Liver (tissue), 9 donors: ENCODE results near the gene LRRC46. TPM values are rescaled to one million over a fixed set of nuclear protein-coding genes. Genes with fewer than 3 reads are reported as not detected.

Experiments used
- DNase-seq: peaks from one replicate; pipeline ENCODE4 v3.0.0-alpha.2; 2017; ENCODE audit warnings: low spot score
- H3K27ac ChIP-seq, 2 donors: one replicate each; pipeline ENCODE4 v1.7.0; 2013; ENCODE audit warnings: inconsistent platforms in 2 of 2, low read length in 2 of 2, control low read depth in 1 of 2, low read depth in 1 of 2, mild to moderate bottlenecking in 1 of 2
- H3K27me3 ChIP-seq, 4 donors: one replicate each; pipeline versions ENCODE4 v1.6.1 to v1.7.0; 2013; ENCODE audit warnings: low read length in 3 of 4, inconsistent platforms in 1 of 4, mild to moderate bottlenecking in 1 of 4, moderate library complexity in 1 of 4; ENCODE audit not compliant: control insufficient read depth in 4 of 4, insufficient read depth in 4 of 4
- H3K36me3 ChIP-seq, 4 donors: one replicate each; pipeline versions ENCODE4 v1.6.1 to v1.7.0; 2013; ENCODE audit warnings: low read length in 3 of 4, mild to moderate bottlenecking in 3 of 4, low read depth in 1 of 4, moderate library complexity in 1 of 4; ENCODE audit not compliant: control insufficient read depth in 4 of 4, insufficient read depth in 3 of 4
- H3K4me1 ChIP-seq, 4 donors: one replicate each; pipeline versions ENCODE4 v1.6.1 to v1.7.0; 2013; ENCODE audit warnings: low read length in 3 of 4, mild to moderate bottlenecking in 3 of 4, moderate library complexity in 1 of 4; ENCODE audit not compliant: control insufficient read depth in 4 of 4, insufficient read depth in 4 of 4
- H3K4me3 ChIP-seq, 3 donors: one replicate each; pipeline versions ENCODE4 v1.6.1 to v1.7.0; 2013; ENCODE audit warnings: low read length in 3 of 3, control low read depth in 1 of 3, low read depth in 1 of 3, mild to moderate bottlenecking in 1 of 3
- H3K9ac ChIP-seq, 2 donors: one replicate each; pipeline ENCODE4 v1.7.0; 2013; ENCODE audit warnings: low read length in 2 of 2, mild to moderate bottlenecking in 2 of 2, moderate library complexity in 2 of 2, control low read depth in 1 of 2, low read depth in 1 of 2
- H3K9me3 ChIP-seq, 4 donors: one replicate each; pipeline versions ENCODE4 v1.6.1 to v1.7.0; 2013; ENCODE audit warnings: low read length in 3 of 4; ENCODE audit not compliant: control insufficient read depth in 4 of 4
- ATF3 ChIP-seq: IDR thresholded peaks from 2 replicates; pipeline ENCODE4 v1.6.1; 2016; ENCODE audit warnings: antibody characterized with exemption
- CTCF ChIP-seq: fragments of 150-350 bp; IDR thresholded peaks from 2 replicates; pipeline ENCODE4 v1.5.1; 2017; ENCODE audit warnings: improper control_type of control experiment, low read depth, low read length; ENCODE audit not compliant: missing input control
- EGR1 ChIP-seq, 2 donors: IDR thresholded peaks; 2 replicates each; pipeline ENCODE4 v1.6.1; 2016 to 2018; ENCODE audit warnings: antibody characterized with exemption in 2 of 2, low read depth in 2 of 2
- FOXA1 ChIP-seq: IDR thresholded peaks from 2 replicates; pipeline ENCODE4 v1.6.1; 2016; ENCODE audit warnings: antibody characterized with exemption
- GABPA ChIP-seq, 2 donors: IDR thresholded peaks in 1 of 2; conservative IDR thresholded peaks in 1 of 2; 2 replicates each; pipeline ENCODE4 v1.6.1; 2016; ENCODE audit warnings: antibody characterized with exemption in 2 of 2, mild to moderate bottlenecking in 1 of 2, moderate library complexity in 1 of 2
- HNF4A ChIP-seq, 2 donors: conservative IDR thresholded peaks; 2 replicates each; pipeline ENCODE4 v1.6.1; 2016; ENCODE audit warnings: antibody characterized with exemption in 2 of 2, mild to moderate bottlenecking in 2 of 2
- HNF4G ChIP-seq: IDR thresholded peaks from 2 replicates; pipeline ENCODE4 v1.6.1; 2016; ENCODE audit warnings: antibody characterized with exemption
- JUND ChIP-seq, 2 donors: IDR thresholded peaks; 2 replicates each; pipeline ENCODE4 v1.6.1; 2016; ENCODE audit warnings: antibody characterized with exemption in 2 of 2
- MAX ChIP-seq: IDR thresholded peaks from 2 replicates; pipeline ENCODE4 v1.6.1; 2016; ENCODE audit warnings: antibody characterized with exemption
- NR2F2 ChIP-seq: IDR thresholded peaks from 2 replicates; pipeline ENCODE4 v1.6.1; 2016; ENCODE audit warnings: antibody characterized with exemption
- REST ChIP-seq: IDR thresholded peaks from 2 replicates; pipeline ENCODE4 v1.6.1; 2016; ENCODE audit warnings: antibody characterized with exemption, mild to moderate bottlenecking
- RXRA ChIP-seq, 2 donors: IDR thresholded peaks; 2 replicates each; pipeline ENCODE4 v1.6.1; 2017 to 2018; ENCODE audit warnings: antibody characterized with exemption in 2 of 2, mild to moderate bottlenecking in 1 of 2
- SP1 ChIP-seq: IDR thresholded peaks from 2 replicates; pipeline ENCODE4 v1.6.1; 2018; ENCODE audit warnings: antibody characterized with exemption, mild to moderate bottlenecking
- TAF1 ChIP-seq: conservative IDR thresholded peaks from 2 replicates; pipeline ENCODE4 v1.6.1; 2016; ENCODE audit warnings: antibody characterized with exemption, mild to moderate bottlenecking
- YY1 ChIP-seq: IDR thresholded peaks from 2 replicates; pipeline ENCODE4 v1.6.1; 2016; ENCODE audit warnings: antibody characterized with exemption, mild to moderate bottlenecking
- WGBS: extraction: QIAGEN DNeasy Blood & Tissue Kit; methylation state at CpG from one replicate; pipeline ENCODE4 v1.1.7; 2013; 5-methylcytosine and 5-hydroxymethylcytosine counted together
- polyA plus RNA-seq, 2 donors: library from polyadenylated mRNA; stranded (reverse) in 1 of 2; unstranded in 1 of 2; fragments of 200-250 nt in 1 of 2; fragments of >200 nt in 1 of 2; fragmentation: Nextera tagmentation in 1 of 2; extraction: Ambion mirVana in 1 of 2; gene quantifications; one replicate each; pipeline versions ENCODE4 v1.2.1 to v1.2.3, GENCODE V29; 2013 to 2015
- total RNA-seq, 2 donors: library from RNA; depleted of rRNA; stranded (reverse); fragments of >200 nt; gene quantifications; one replicate each; pipeline ENCODE4 v1.2.3, GENCODE V29; 2014
- donor health status: healthy.
- donor health status: healthy.
- donor health status: healthy.
- donor health status: healthy.
- donor health status: healthy.

Gene LRRC46
- total and polyA plus RNA-seq, 4 donors = under 0.01 to 0.43 (median 0.32) TPM

GRCh38 chr17:47808036-47808829 lies 23.2 kb upstream of the LRRC46 start (continued):
- TF ChIP-seq YY1 (no peak), NR2F2 (no peak)

- H3K27ac ChIP-seq = no peak overlapping the region
- no peak for TF ChIP-seq REST
- TF ChIP-seq JUND (IDR thresholded peaks at IDR 0.05) = no peak
- TF ChIP-seq TAF1 = no peak
- no peak for TF ChIP-seq EGR1 (IDR thresholded peaks at IDR 0.05; ENCODE audit: low read depth in 2 of 2)
- no peak for TF ChIP-seq YY1
- no peak for TF ChIP-seq HNF4A (conservative IDR thresholded peaks at IDR 0.05)
- peaks cover 0 to 6% (median 1%) of the 10 kb centered on the region in 4 donors for H3K36me3 ChIP-seq
- H3K27me3 ChIP-seq = no peaks in the 10 kb centered on the region
- no peak for DNase-seq
- no peak overlapping the region for H3K9ac ChIP-seq
- H3K4me1 ChIP-seq = no peaks in the 10 kb centered on the region
- H3K4me3 ChIP-seq = no peak overlapping the region
- no peaks in the 10 kb centered on the region for H3K9me3 ChIP-seq
- whole genome bisulfite sequencing = 95% methylated on average over 22 of the region's 22 CpGs
Observed at GRCh38 chr17:47808830-47809480, 22.5 kb upstream of the LRRC46 start.

GRCh38 chr17:47810200-47810821 lies 21.2 kb upstream of the LRRC46 start:
- H3K27ac ChIP-seq = no peak overlapping the region
- H3K27me3 ChIP-seq = no peaks in the 10 kb centered on the region
- H3K9me3 ChIP-seq = no peaks in the 10 kb centered on the region
- no peaks in the 10 kb centered on the region for H3K4me1 ChIP-seq
- 73% methylated on average over 10 of the region's 10 CpGs for WGBS
- no peak for TF ChIP-seq TAF1
- no peak for TF ChIP-seq HNF4G
- no peak for TF ChIP-seq GABPA (IDR thresholded peaks at IDR 0.05 in 1 of 2, conservative IDR thresholded peaks at IDR 0.05 in 1 of 2)
- no peak for TF ChIP-seq CTCF
- TF ChIP-seq SP1 = no peak
- no peak for TF ChIP-seq MAX
- no peak for TF ChIP-seq FOXA1
- no peak for TF ChIP-seq JUND (IDR thresholded peaks at IDR 0.05)
- TF ChIP-seq EGR1 (IDR thresholded peaks at IDR 0.05; ENCODE audit: low read depth in 2 of 2) = no peak
- no peak for TF ChIP-seq RXRA (IDR thresholded peaks at IDR 0.05)
- no peak for TF ChIP-seq ATF3
- no peak overlapping the region for H3K4me3 ChIP-seq
- no peak overlapping the region for H3K9ac ChIP-seq
- peaks cover 0 to 8% (median 1%) of the 10 kb centered on the region in 4 donors for H3K36me3 ChIP-seq
- DNase-seq = no peak
